K562 (cell line): ENCODE measurements around the gene COX6A1. TPM values are rescaled to one million over a fixed set of nuclear protein-coding genes. Genes with fewer than 3 reads are reported as not detected.
A peak's percentile ranks its signal among the peaks of the same experiment; 100 is the strongest.

Experiments
- ARID1B ChIP-seq: fragments of 450-650 bp; IDR thresholded peaks from 2 replicates; pipeline ENCODE4 v1.6.1; 2016; ENCODE audit warnings: antibody characterized with exemption, mild to moderate bottlenecking, inconsistent platforms
- CBX5 ChIP-seq: IDR thresholded peaks from 2 replicates; pipeline ENCODE4 v1.6.1; 2014; ENCODE audit warnings: low read depth, borderline replicate concordance
- CREM ChIP-seq: IDR thresholded peaks from 2 replicates; pipeline ENCODE4 v1.6.1; 2014; ENCODE audit warnings: antibody characterized with exemption, low read depth
- ELF1 ChIP-seq: fragments of 200-800 bp; sonication (Bioruptor generic); IDR thresholded peaks from 2 replicates; pipeline ENCODE4 v1.6.1; 2016; ENCODE audit warnings: missing genetic modification characterization, missing compliant biosample characterization
- ETS1 ChIP-seq: conservative IDR thresholded peaks from 2 replicates; pipeline ENCODE4 v1.6.1; 2011; ENCODE audit warnings: low read depth, mild to moderate bottlenecking, low read length; ENCODE audit not compliant: control insufficient read depth
- EZH2 ChIP-seq: IDR thresholded peaks from 2 replicates; pipeline ENCODE4 v1.6.1; 2012; ENCODE audit warnings: low read depth, mild to moderate bottlenecking, inconsistent platforms, low read length, borderline replicate concordance
- ILF3 ChIP-seq: fragments of 450-650 bp; IDR thresholded peaks from 2 replicates; pipeline ENCODE4 v1.6.1; 2018; ENCODE audit warnings: antibody characterized with exemption, mild to moderate bottlenecking, moderate library complexity, borderline replicate concordance
- IRF2 ChIP-seq: sonication (generic); formaldehyde crosslinking; IDR thresholded peaks from 2 replicates; pipeline ENCODE4 v1.8.1; 2022; ENCODE audit warnings: mild to moderate bottlenecking, missing genetic modification reagents
- MTA1 ChIP-seq: fragments of 450-650 bp; IDR thresholded peaks from 2 replicates; pipeline ENCODE4 v1.6.1; 2017; ENCODE audit warnings: borderline replicate concordance
- MXI1 ChIP-seq: IDR thresholded peaks from 2 replicates; pipeline ENCODE4 v1.6.1; 2011; ENCODE audit warnings: low read depth, mild to moderate bottlenecking, improper control_type of control experiment, low read length
- NCOA2 ChIP-seq, 2 experiments: fragments of 450-650 bp; IDR thresholded peaks; 2 replicates each; pipeline ENCODE4 v1.6.1; 2018; ENCODE audit warnings: mild to moderate bottlenecking in 2 of 2, moderate library complexity in 1 of 2; ENCODE audit not compliant: partially characterized antibody in 2 of 2
- NCOA4 ChIP-seq: fragments of 450-650 bp; IDR thresholded peaks from 2 replicates; pipeline ENCODE4 v1.6.1; 2018; ENCODE audit warnings: mild to moderate bottlenecking; ENCODE audit not compliant: partially characterized antibody
- NFE2 ChIP-seq: IDR thresholded peaks from 2 replicates; pipeline ENCODE4 v1.6.1; 2014; ENCODE audit warnings: antibody characterized with exemption, low read depth
- NFXL1 ChIP-seq: fragments of 450-650 bp; formaldehyde crosslinking; IDR thresholded peaks from 2 replicates; pipeline ENCODE4 v1.4.0; 2021; ENCODE audit warnings: mild to moderate bottlenecking
- NONO ChIP-seq, 2 experiments: fragments of 200-400 bp in 1 of 2; fragments of 450-650 bp in 1 of 2; formaldehyde crosslinking in 1 of 2; IDR thresholded peaks; 2 replicates each; pipeline ENCODE4 v1.6.1; 2017; ENCODE audit warnings: low read depth in 2 of 2, mild to moderate bottlenecking in 2 of 2, moderate library complexity in 2 of 2, low read length in 1 of 2
- PBX2 ChIP-seq, 2 experiments: IDR thresholded peaks in 1 of 2; conservative IDR thresholded peaks in 1 of 2; 2 replicates each; pipeline ENCODE4 v1.6.1; 2016; ENCODE audit warnings: low read depth in 2 of 2, mild to moderate bottlenecking in 1 of 2, missing compliant biosample characterization in 1 of 2, missing genetic modification characterization in 1 of 2, moderate library complexity in 1 of 2
- POLR2G ChIP-seq: fragments of 200-400 bp; formaldehyde crosslinking; IDR thresholded peaks from 2 replicates; pipeline ENCODE4 v1.6.1; 2017; ENCODE audit warnings: low read depth, mild to moderate bottlenecking, antibody characterized with exemption, low read length, moderate library complexity
- TAF15 ChIP-seq: fragments of 200-400 bp; formaldehyde crosslinking; IDR thresholded peaks from 2 replicates; pipeline ENCODE4 v1.6.1; 2017; ENCODE audit warnings: mild to moderate bottlenecking, low read depth, low read length, moderate library complexity
- THAP7 ChIP-seq: fragments of 250-450 bp; sonication (Bioruptor Pico); IDR thresholded peaks from 2 replicates; pipeline ENCODE4 v1.5.0; 2021
- TRIM28 ChIP-seq: fragments of 450-650 bp; IDR thresholded peaks from 2 replicates; pipeline ENCODE4 v1.6.1; 2017
- U2AF1 ChIP-seq: fragments of 200-400 bp; formaldehyde crosslinking; optimal IDR thresholded peaks from 2 replicates; pipeline ENCODE3; 2017; ENCODE audit warnings: mild to moderate bottlenecking, low read depth, low read length, moderate library complexity
- ZBTB26 ChIP-seq: fragments of 450-650 bp; formaldehyde crosslinking; IDR thresholded peaks from 2 replicates; pipeline ENCODE4 v1.4.0; 2022; ENCODE audit warnings: missing genetic modification characterization
- ZNF77 ChIP-seq: fragments of 250-450 bp; sonication (Bioruptor Pico); IDR thresholded peaks from 2 replicates; pipeline ENCODE4 v1.5.0; 2020
- polyA plus RNA-seq, 8 experiments: library from polyadenylated mRNA; depleted of rRNA in 4 of 8; stranded (reverse) in 5 of 8; unstranded in 3 of 8; fragments of >200 nt; fragmentation: Nextera tagmentation in 2 of 8; fragmentation: Illumina TruSeq in 1 of 8; extraction: Ambion mirVana in 2 of 8; extraction: Trizol in 1 of 8; gene quantifications; 2 replicates each; pipeline versions ENCODE4 v1.2.1 to v1.2.3, GENCODE V29; 2011 to 2014; ENCODE audit warnings: inconsistent platforms in 1 of 8, missing spikeins in 1 of 8
- total RNA-seq, 7 experiments: library from RNA; depleted of rRNA in 6 of 7; stranded (reverse); fragments of >200 nt in 6 of 7; fragmentation: Illumina TruSeq in 2 of 7; extraction: Trizol in 2 of 7; gene quantifications; 2 replicates each; pipeline versions ENCODE4 v1.2.1 to v1.2.3, GENCODE V29; 2011 to 2021; ENCODE audit warnings: low replicate concordance in 1 of 7

Gene COX6A1
- total and polyA plus RNA-seq, 9 of the 15 experiments (the other 6 are each of a cell fraction or from before 2014, with no cell fraction given) = 414 to 4,142 (median 931) TPM

- no peak for TF ChIP-seq IRF2 (CRISPR knock-in tag)
- no peak for TF ChIP-seq TRIM28
- TF ChIP-seq NONO (IDR thresholded peaks at IDR 0.05; ENCODE audit: low read depth in 2 of 2, low read length in 1 of 2) = peak; percentile 35 to 86; a peak in 3 of 4 replicates
- TF ChIP-seq THAP7 (CRISPR knock-in tag) = peak; percentile 83; the same call in 1 of the 2 replicates
- no peak for TF ChIP-seq TAF15
- no peak for TF ChIP-seq ZNF77
- TF ChIP-seq U2AF1 = peak; percentile 70
- peak; percentile 93 for TF ChIP-seq POLR2G
- TF ChIP-seq ARID1B = peak; percentile 47; the same call in 1 of the 2 replicates
- TF ChIP-seq ILF3 = no peak
- peak; percentile 29; the same call in 1 of the 2 replicates for TF ChIP-seq MTA1
- peak; percentile 45 for TF ChIP-seq CREM
- TF ChIP-seq ELF1 = peak; percentile 87
- no peak for TF ChIP-seq NFXL1
- 0 out of 2 replicates have a peak, but pooled peaks have one; percentile 18 for TF ChIP-seq ETS1
- TF ChIP-seq ZBTB26 (CRISPR knock-in tag) = no peak
- no peak for TF ChIP-seq NFE2
- TF ChIP-seq MXI1 = no peak; the same call in 1 of the 2 replicates
- no peak for TF ChIP-seq PBX2 (CRISPR knock-in tag; IDR thresholded peaks at IDR 0.05; ENCODE audit: low read depth)
- TF ChIP-seq PBX2 (tag; conservative IDR thresholded peaks at IDR 0.05; ENCODE audit: low read depth) = no peak
- no peak for TF ChIP-seq EZH2
- TF ChIP-seq NCOA2 (IDR thresholded peaks at IDR 0.05; ENCODE audit: partially characterized antibody in 2 of 2) = no peak
- TF ChIP-seq NCOA4 = no peak
- no peak for TF ChIP-seq CBX5
These were observed 31.7 kb downstream of the COX6A1 start, which contains the start of gene SRSF9 (continued) for GRCh38 chr12:120469450-120470149.
